ENCODE data around the gene GART.
"Not testable (repeated sequence)": the region's sequence is repeated elsewhere in the genome, so short reads cannot be mapped to it uniquely, and the experiment has no call there.

The GART gene

GRCh38 chr21:33518899-33519298 is 23.0 kb downstream of the GART start:
- no peak for DNase-seq (ENCODE audit: low read depth in 2 of 2)

- DNase-seq (ENCODE audit: low read depth in 2 of 2) = no peak
Measured at GRCh38 chr21:33514229-33514628, 27.7 kb downstream of the GART start.

- no peak for DNase-seq (ENCODE audit: low read depth in 2 of 2)
Measured at GRCh38 chr21:33512481-33512880, 29.4 kb downstream of the GART start.

GRCh38 chr21:33511639-33512038 is 30.3 kb downstream of the GART start:
- DNase-seq (ENCODE audit: low read depth in 2 of 2) = no peak

GRCh38 chr21:33510826-33511225 is 31.1 kb downstream of the GART start:
- no peak for DNase-seq (ENCODE audit: low read depth in 2 of 2)

- not testable (repeated sequence) for DNase-seq (ENCODE audit: low read depth in 2 of 2)
Measured at GRCh38 chr21:33507003-33507402, 34.9 kb downstream of the GART start.

GRCh38 chr21:33505833-33506232 is 36.1 kb downstream of the GART start:
- no peak for DNase-seq (ENCODE audit: low read depth in 2 of 2)

- no peak for DNase-seq (ENCODE audit: low read depth in 2 of 2)
Measured at GRCh38 chr21:33496345-33496744, 45.6 kb downstream of the GART start.

- DNase-seq (ENCODE audit: low read depth in 2 of 2) = no peak
Measured at GRCh38 chr21:33495743-33496142, 46.2 kb downstream of the GART start.

GRCh38 chr21:33493756-33494155 is 48.2 kb downstream of the GART start:
- no peak for DNase-seq (ENCODE audit: low read depth in 2 of 2)

GRCh38 chr21:33492571-33492970 is 49.3 kb downstream of the GART start:
- DNase-seq (ENCODE audit: low read depth in 2 of 2) = peak; percentile 31 to 43

GRCh38 chr21:33491373-33492102 is 50.4 kb downstream of the GART start, which contains the start of gene DNAJC28:
TSS of gene DNAJC28 (minus strand) at chr21:33491716. CDS start at chr21:33489393, 2,323 bp downstream.
- DNase-seq (ENCODE audit: low read depth in 2 of 2) = peak; percentile 87 to 88

GRCh38 chr21:33490991-33491372 is 50.9 kb downstream of the GART start:
- no peak for DNase-seq (ENCODE audit: low read depth in 2 of 2)

GRCh38 chr21:33488936-33489335 is 53.0 kb downstream of the GART start:
- no peak for DNase-seq (ENCODE audit: low read depth in 2 of 2)

GRCh38 chr21:33487996-33488395 is 53.9 kb downstream of the GART start:
- DNase-seq (ENCODE audit: low read depth in 2 of 2) = no peak

- DNase-seq (ENCODE audit: low read depth in 2 of 2) = no peak
Measured at GRCh38 chr21:33481314-33481943, 60.5 kb downstream of the GART start.

- no peak for DNase-seq (ENCODE audit: low read depth in 2 of 2)
Measured at GRCh38 chr21:33480481-33481103, 61.3 kb downstream of the GART start.

- DNase-seq (ENCODE audit: low read depth in 2 of 2) = peak; percentile 90 to 91
Measured at GRCh38 chr21:33479679-33480480, 62.0 kb downstream of the GART start, which contains the start of gene TMEM50B. TSS of gene TMEM50B (minus strand) at chr21:33479974. CDS start at chr21:33468885, 11,089 bp downstream.

GRCh38 chr21:33478935-33479678 is 62.8 kb downstream of the GART start:
- no peak for DNase-seq (ENCODE audit: low read depth in 2 of 2)

- no peak for DNase-seq (ENCODE audit: low read depth in 2 of 2)
Measured at GRCh38 chr21:33478182-33478581, 63.7 kb downstream of the GART start.

- DNase-seq (ENCODE audit: low read depth in 2 of 2) = no peak
Measured at GRCh38 chr21:33477066-33477465, 64.9 kb downstream of the GART start.
